Measurements from ENCODE around the gene S100A10. TPM values are rescaled to one million over a fixed set of nuclear protein-coding genes. Genes with fewer than 3 reads are reported as not detected.

The S100A10 gene
- total and polyA plus RNA-seq, 2 of the 4 experiments (the other 2 are of a cell fraction) = 86.0 to 277 TPM

GRCh38 chr1:151976858-151977257 lies 16.8 kb downstream of the S100A10 start:
- no peak overlapping the region for H2BK120ac ChIP-seq (ENCODE audit: low read depth, low read length)
- no peak overlapping the region for H2BK5ac ChIP-seq (ENCODE audit: low read depth, low read length, poor library complexity, severe bottlenecking)
- no peak overlapping the region for H2AK5ac ChIP-seq (ENCODE audit: low read depth, low read length)
- H4K91ac ChIP-seq (ENCODE audit: insufficient read depth, low read depth, low read length) = no peak overlapping the region
- POLR2A ChIA-PET (ENCODE audit: unreplicated experiment) = interaction anchor here (1.1 kb wide), 1 partner anchor 11 kb away, joined by 4 read pairs; no protein-coding TSS in a partner anchor
- intact Hi-C loops (cut with micrococcal nuclease) (no loop called here), dilution Hi-C loops (cut with HindIII; ENCODE audit: low sequenced_read_pairs, unreplicated experiment) (no loop called here), in situ Hi-C loops (cut with MboI; ENCODE audit: low sequenced_read_pairs) (loop anchor here (25.0 kb wide), 1 partner anchor 665 kb away; no protein-coding TSS in a partner anchor)
- ATAC-seq (ENCODE audit: low read depth) = peak; percentile 73
- H2AK9ac ChIP-seq (replicated peaks; ENCODE audit: low read depth, low read length, poor library complexity) = no peak overlapping the region
- no peak overlapping the region for H2BK20ac ChIP-seq (ENCODE audit: low read depth, low read length)
- H3K9me3 ChIP-seq (ENCODE audit: control insufficient read depth, insufficient read depth, low read length) = no peaks in the 10 kb centered on the region
- 0 out of 2 replicates have a peak overlapping the region, but pooled peaks have one; percentile 29 for H3K4ac ChIP-seq (ENCODE audit: low read depth, low read length)
- peaks cover 0 to 15% of the 10 kb centered on the region in 2 experiments; a peak in 2 of 4 replicates for H3K79me1 ChIP-seq (ENCODE audit: low read depth in 1 of 2, low read length in 2 of 2)
- peaks cover 4% of the 10 kb centered on the region for H3K4me1 ChIP-seq (ENCODE audit: control insufficient read depth, insufficient read depth, low read length)
- H3K27me3 ChIP-seq (ENCODE audit: control insufficient read depth, insufficient read depth, low read length) = no peaks in the 10 kb centered on the region
- H3K56ac ChIP-seq (ENCODE audit: extremely low read depth, insufficient read depth, low read length) = no peak overlapping the region
- DNase-seq = peak; percentile 68
- peaks cover 9% of the 10 kb centered on the region for H3K9me1 ChIP-seq (ENCODE audit: insufficient read depth, low read length)
- H4K20me1 ChIP-seq (ENCODE audit: insufficient read depth, low read length) = 0 out of 2 replicates have a peak, but pooled peaks cover 6% of the 10 kb centered on the region
- H3K36me3 ChIP-seq (ENCODE audit: control insufficient read depth, insufficient read depth, low read length) = peaks cover 5% of the 10 kb centered on the region
- CTCF ChIA-PET = interaction anchor here (0.6 to 1.8 kb wide), 5 partner anchors 9 to 25 kb away, joined by 3 to 5 read pairs (median 3); no protein-coding TSS in a partner anchor
- H3K4me3 ChIP-seq (ENCODE audit: insufficient read depth, low read depth, low read length) = no peak overlapping the region
- no peak overlapping the region for H2BK15ac ChIP-seq (ENCODE audit: low read depth, low read length)
- 88% methylated on average over 1 of the region's 3 CpGs; no CpG with 5 or more reads in 1 of the 2 experiments for WGBS, 2 experiments (ENCODE audit: extremely low coverage in 2 of 2, insufficient read length in 1 of 2)
- H4K8ac ChIP-seq (ENCODE audit: low read depth in 2 of 2, low read length in 2 of 2) = no peak overlapping the region
- H2AFZ ChIP-seq (replicated peaks; ENCODE audit: low read length, poor library complexity) = no peak overlapping the region
- no peak overlapping the region for H3K27ac ChIP-seq (ENCODE audit: insufficient read depth, low read length)
- BruUV-seq (replicated peaks) = no TSS peak
- H3K23ac ChIP-seq (ENCODE audit: low read depth, low read length) = no peak overlapping the region
- H4K5ac ChIP-seq (ENCODE audit: low read depth, low read length) = no peak overlapping the region
- no peak overlapping the region for H3K4me2 ChIP-seq (ENCODE audit: low read depth, low read length)
- peak overlapping the region; percentile 46; the same call in 1 of the 2 replicates for H3K14ac ChIP-seq (replicated peaks; ENCODE audit: low read depth, low read length)
- TF ChIP-seq RFX5 (IDR thresholded peaks at IDR 0.05; ENCODE audit: low read depth, low read length) (no peak), USF2 (IDR thresholded peaks at IDR 0.05; ENCODE audit: low read depth, low read length) (no peak), FOS (IDR thresholded peaks at IDR 0.05; ENCODE audit: low read depth, low read length) (no peak), RCOR1 (IDR thresholded peaks at IDR 0.05; ENCODE audit: insufficient replicate concordance, low read length) (no peak), MAZ (IDR thresholded peaks at IDR 0.05; ENCODE audit: borderline replicate concordance, low read depth, low read length) (no peak), MAFK (IDR thresholded peaks at IDR 0.05; ENCODE audit: low read depth, low read length) (no peak), CHD1 (IDR thresholded peaks at IDR 0.05; ENCODE audit: low read depth, low read length) (no peak), SMC3 (IDR thresholded peaks at IDR 0.05; ENCODE audit: low read depth, low read length) (no peak), POLR2A (IDR thresholded peaks at IDR 0.05; ENCODE audit: low read depth, low read length) (no peak)
- TF ChIP-seq, protein P1, sequence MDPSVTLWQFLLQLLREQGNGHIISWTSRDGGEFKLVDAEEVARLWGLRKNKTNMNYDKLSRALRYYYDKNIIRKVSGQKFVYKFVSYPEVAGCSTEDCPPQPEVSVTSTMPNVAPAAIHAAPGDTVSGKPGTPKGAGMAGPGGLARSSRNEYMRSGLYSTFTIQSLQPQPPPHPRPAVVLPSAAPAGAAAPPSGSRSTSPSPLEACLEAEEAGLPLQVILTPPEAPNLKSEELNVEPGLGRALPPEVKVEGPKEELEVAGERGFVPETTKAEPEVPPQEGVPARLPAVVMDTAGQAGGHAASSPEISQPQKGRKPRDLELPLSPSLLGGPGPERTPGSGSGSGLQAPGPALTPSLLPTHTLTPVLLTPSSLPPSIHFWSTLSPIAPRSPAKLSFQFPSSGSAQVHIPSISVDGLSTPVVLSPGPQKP (IDR thresholded peaks at IDR 0.05; ENCODE audit: borderline replicate concordance, low read depth, low read length) = no peak
- no peak overlapping the region for H3K18ac ChIP-seq (ENCODE audit: low read depth, low read length)
- H3K9ac ChIP-seq (ENCODE audit: low read depth, low read length) = no peak overlapping the region

All from IMR-90 (cell line).